Colonic mucosa (tissue), 4 donors: Measurements from ENCODE around the gene GPATCH1. TPM values are rescaled to one million over a fixed set of nuclear protein-coding genes. Genes with fewer than 3 reads are reported as not detected.

Source experiments
- DNase-seq: peaks from one replicate; pipeline ENCODE4 v3.0.0-alpha.2; 2020
- H3K27ac ChIP-seq: fragments of 200-600 bp; one replicate; pipeline ENCODE4 v1.8.0; 2021
- H3K27me3 ChIP-seq: fragments of 200-600 bp; one replicate; pipeline ENCODE4 v1.8.0; 2021
- H3K36me3 ChIP-seq: fragments of 200-600 bp; one replicate; pipeline ENCODE4 v1.8.0; 2021
- H3K4me1 ChIP-seq: fragments of 200-600 bp; one replicate; pipeline ENCODE4 v1.8.0; 2021; ENCODE audit warnings: mild to moderate bottlenecking
- H3K4me3 ChIP-seq: fragments of 200-600 bp; one replicate; pipeline ENCODE4 v1.8.0; 2021
- H3K9ac ChIP-seq, 2 donors: one replicate each; pipeline ENCODE4 v1.7.0; 2013; ENCODE audit warnings: control low read depth in 2 of 2, low read depth in 2 of 2, low read length in 2 of 2
- H3K9me3 ChIP-seq: fragments of 200-600 bp; one replicate; pipeline ENCODE4 v1.8.0; 2021
- intact Hi-C: fragments of 100-400 bp; cut with DNase I; formaldehyde crosslinking; loops from one replicate; pipeline ENCODE4 v1.14.1; 2022
- total RNA-seq, 2 donors: library from RNA; stranded (reverse); fragmentation: NEBNext Ultra II Directional in 1 of 2; extraction: Animal tissue kit (Norgen Biotek cat#: 25700) in 1 of 2; gene quantifications; one replicate each; pipeline ENCODE4 v1.2.1, GENCODE V29; 2021
- TF ChIP-seq, protein P1 (sequence below): fragments of 200-600 bp; IDR thresholded peaks from one replicate; pipeline ENCODE4 v1.8.0; 2022; ENCODE audit warnings: antibody characterized with exemption, mild to moderate bottlenecking
- donor health status: healthy.
- donor health status: DM: no; HTN: no; CAD: no.
- donor health status: DM: no; HTN: no; CAD: no.

Gene GPATCH1
- total RNA-seq, 2 donors from 2014 or later = 10.0 to 10.9 TPM

DNA sequence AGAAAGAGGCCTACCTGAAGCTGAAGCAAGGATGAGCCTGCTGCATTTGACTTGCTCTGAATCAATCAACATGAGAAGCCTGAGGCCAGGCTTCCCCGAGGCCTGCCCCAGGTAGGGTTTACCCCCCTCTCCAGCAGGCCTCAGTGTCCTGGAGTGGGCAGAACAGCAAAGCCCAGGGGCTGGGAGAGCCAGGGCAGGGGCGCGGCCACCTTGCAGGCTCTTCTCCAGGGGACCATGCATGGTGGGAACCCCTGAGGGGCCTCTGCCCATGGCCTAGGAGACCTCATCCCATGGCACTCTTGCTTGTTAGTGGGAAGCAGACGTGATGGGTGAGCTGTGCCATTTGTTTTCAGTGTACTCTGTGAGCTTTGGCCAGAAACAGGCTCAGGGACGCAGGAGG, 93.2 kb downstream of the GPATCH1 start:
- TF ChIP-seq, protein P1, sequence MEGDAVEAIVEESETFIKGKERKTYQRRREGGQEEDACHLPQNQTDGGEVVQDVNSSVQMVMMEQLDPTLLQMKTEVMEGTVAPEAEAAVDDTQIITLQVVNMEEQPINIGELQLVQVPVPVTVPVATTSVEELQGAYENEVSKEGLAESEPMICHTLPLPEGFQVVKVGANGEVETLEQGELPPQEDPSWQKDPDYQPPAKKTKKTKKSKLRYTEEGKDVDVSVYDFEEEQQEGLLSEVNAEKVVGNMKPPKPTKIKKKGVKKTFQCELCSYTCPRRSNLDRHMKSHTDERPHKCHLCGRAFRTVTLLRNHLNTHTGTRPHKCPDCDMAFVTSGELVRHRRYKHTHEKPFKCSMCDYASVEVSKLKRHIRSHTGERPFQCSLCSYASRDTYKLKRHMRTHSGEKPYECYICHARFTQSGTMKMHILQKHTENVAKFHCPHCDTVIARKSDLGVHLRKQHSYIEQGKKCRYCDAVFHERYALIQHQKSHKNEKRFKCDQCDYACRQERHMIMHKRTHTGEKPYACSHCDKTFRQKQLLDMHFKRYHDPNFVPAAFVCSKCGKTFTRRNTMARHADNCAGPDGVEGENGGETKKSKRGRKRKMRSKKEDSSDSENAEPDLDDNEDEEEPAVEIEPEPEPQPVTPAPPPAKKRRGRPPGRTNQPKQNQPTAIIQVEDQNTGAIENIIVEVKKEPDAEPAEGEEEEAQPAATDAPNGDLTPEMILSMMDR = no peak
- H3K4me1 ChIP-seq = peaks cover 5% of the 10 kb centered on the region
- H3K27ac ChIP-seq = no peak overlapping the region
- no peaks in the 10 kb centered on the region for H3K9me3 ChIP-seq
- H3K9ac ChIP-seq = no peak overlapping the region
- H3K27me3 ChIP-seq = no peaks in the 10 kb centered on the region
- DNase-seq = no peak
- H3K4me3 ChIP-seq = no peak overlapping the region
- intact Hi-C loops = no loop called here
- no peaks in the 10 kb centered on the region for H3K36me3 ChIP-seq

DNA sequence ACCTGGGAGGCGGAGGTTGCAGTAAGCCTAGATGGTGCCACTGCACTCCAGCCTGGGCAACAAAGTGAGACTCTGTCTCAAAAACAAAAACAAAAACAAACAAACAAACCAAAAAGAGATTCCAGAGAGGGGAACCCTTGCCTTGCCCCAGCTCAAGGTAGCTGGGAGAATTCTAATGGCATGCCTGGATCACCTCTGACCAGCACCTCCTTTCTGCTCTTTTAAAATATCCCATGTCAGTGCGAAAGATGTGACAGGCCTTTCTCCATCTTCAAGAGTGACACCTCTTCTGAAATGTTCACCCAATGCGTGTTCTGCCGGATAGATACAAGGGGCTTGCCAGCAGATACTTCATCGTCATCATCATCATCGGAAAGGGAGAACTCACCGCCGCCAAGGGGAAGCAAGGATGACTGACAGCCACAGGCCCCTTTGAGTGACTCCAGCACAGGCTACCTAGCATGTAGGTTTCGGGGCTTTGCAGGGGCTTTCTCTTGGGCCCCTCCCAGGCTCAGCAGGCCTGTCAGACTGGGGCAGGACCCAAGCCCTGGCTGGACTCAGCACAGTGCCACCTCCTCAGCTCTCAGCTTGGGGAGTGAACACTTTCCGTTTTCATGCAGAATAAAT, 94.3 kb downstream of the GPATCH1 start:
- H3K36me3 ChIP-seq = no peaks in the 10 kb centered on the region
- peak overlapping the region in 1 of 2 donors; percentile 97 for H3K9ac ChIP-seq
- no peak for DNase-seq
- no peaks in the 10 kb centered on the region for H3K27me3 ChIP-seq
- TF ChIP-seq, protein P1 = no peak
- no peak overlapping the region for H3K4me3 ChIP-seq
- intact Hi-C loops = no loop called here
- no peaks in the 10 kb centered on the region for H3K9me3 ChIP-seq
- peaks cover 5% of the 10 kb centered on the region for H3K4me1 ChIP-seq
- H3K27ac ChIP-seq = no peak overlapping the region

DNA sequence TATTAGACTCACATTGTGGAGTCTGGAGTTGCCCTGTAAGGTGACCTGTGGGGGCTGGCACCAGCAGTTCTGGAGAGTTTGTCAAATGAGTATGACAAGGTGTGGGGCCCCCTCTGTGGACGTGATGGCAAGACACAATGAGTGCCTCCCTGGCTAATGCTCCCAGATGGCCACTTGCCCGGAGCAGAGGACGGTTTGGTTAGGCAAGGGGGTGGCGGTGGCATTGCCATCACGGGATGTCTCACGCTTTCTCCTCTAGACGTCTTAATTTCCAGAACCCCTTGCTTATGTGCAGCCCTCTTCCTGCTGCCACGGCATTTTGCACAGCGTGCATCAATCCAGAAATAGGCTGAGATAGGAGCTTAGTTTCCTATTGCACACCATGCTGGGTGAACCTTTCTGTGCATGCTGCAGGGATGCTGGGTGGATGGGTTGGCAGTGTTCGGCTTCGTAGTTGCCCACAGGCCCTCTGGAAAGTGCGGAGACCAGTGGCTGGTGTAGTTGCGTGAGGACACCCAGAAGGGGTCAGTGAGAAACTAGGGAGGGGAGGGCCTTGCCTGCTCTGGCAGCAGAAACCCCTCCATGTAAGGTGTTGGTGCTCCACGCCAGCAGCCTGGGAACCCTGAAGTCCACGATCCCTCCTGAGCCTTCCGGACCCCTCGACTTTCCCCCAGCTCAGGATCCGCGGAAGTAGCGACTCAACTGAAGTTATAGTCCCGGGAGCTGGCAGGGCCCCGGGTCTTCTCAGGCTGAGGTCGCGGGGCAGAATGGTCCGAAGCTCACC, 95.1 kb downstream of the GPATCH1 start:
- Histone ChIP-seq H3K36me3 (no peaks in the 10 kb centered on the region), H3K27me3 (no peaks in the 10 kb centered on the region), H3K9me3 (no peaks in the 10 kb centered on the region), H3K4me1 (peaks cover 5% of the 10 kb centered on the region), H3K4me3 (peak overlapping the region; percentile 79), H3K27ac (peak overlapping the region; percentile 91), H3K9ac (peak overlapping the region; percentile 89 to 97)
- intact Hi-C loops = no loop called here
- DNase-seq = no peak
- TF ChIP-seq, protein P1 = no peak

DNA sequence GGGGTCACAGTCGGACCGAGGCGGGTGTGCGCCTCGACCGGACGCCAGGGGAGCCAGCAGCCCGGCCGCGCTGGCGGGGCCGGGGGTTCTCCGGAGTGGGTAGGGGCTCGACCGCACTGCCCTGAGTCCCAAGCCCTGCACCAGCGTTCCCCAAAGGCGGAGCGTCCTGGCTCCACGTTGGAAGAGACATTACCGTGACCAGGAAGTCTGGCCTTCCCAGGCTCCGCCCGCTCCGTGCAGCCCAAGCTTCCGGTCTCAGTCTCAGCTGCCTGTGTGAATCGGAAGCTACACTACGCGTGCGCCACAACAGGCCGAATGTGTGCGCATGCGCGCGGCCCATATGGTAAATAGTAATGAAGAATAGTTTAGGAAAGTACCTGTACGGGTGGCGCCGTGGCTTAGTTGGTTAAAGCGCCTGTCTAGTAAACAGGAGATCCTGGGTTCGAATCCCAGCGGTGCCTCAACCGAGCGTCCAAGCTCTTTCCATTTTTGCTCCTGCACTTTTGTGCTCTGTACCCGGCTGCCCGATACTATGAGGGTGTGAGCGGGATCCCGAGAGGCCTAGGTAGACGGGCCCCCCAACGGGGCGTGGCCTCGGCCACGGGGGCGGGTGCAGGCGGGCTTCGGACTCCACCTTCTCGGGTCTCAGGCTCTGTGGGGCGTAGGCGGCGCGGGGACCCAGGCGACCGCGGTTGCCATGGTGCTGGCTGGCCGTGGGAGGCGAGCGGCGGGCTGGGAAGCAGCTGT, 95.9 kb downstream of the GPATCH1 start:
- Histone ChIP-seq H3K9me3 (no peaks in the 10 kb centered on the region), H3K9ac (peak overlapping the region; percentile 89 to 97), H3K36me3 (no peaks in the 10 kb centered on the region), H3K27me3 (no peaks in the 10 kb centered on the region), H3K4me3 (peak overlapping the region; percentile 79), H3K27ac (peak overlapping the region; percentile 91), H3K4me1 (peaks cover 5% of the 10 kb centered on the region)
- DNase-seq = peak; percentile 97
- TF ChIP-seq, protein P1 = no peak
- intact Hi-C loops = no loop called here

DNA sequence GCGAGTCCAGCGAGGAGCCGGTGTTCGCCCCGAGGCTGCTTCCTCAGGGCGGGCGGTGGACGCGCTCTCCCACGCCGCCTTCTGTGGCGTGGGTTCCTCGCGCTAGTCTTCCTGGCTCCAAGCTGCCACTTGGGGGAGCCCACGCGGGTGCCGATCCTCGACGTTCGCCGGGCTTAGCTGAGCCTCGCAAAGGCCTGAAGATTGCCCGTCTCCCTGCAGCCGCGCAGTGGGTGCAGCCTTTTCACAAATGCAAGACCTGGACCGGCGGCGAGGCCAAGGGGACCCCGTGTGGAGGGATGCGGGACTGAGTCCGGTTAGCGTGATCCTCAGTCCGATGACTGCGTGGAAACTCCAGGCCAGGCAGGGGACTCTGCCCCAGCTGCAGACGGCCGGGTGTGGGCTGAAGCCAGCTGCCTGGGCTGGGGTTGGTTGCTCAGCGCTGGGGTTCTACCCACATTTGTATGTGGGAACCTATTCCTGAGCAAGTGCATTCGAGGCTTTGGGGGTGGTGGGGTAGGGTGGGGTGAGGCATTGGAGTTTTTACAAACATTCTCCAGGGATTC, 96.5 kb downstream of the GPATCH1 start:
- TF ChIP-seq, protein P1 = peak; percentile 39
- Histone ChIP-seq H3K4me1 (peaks cover 5% of the 10 kb centered on the region), H3K9ac (peak overlapping the region; percentile 76 to 97), H3K36me3 (no peaks in the 10 kb centered on the region), H3K27me3 (no peaks in the 10 kb centered on the region), H3K9me3 (no peaks in the 10 kb centered on the region), H3K27ac (peak overlapping the region; percentile 91), H3K4me3 (peak overlapping the region; percentile 79)
- intact Hi-C loops = no loop called here
- no peak for DNase-seq
